VCaP (cell line): Measurements from ENCODE around the gene SHC4.

Source experiments
- H3K27ac ChIP-seq: fragments of 450-650 bp; 2 replicates; pipeline ENCODE4 v1.5.1; 2017
- TF ChIP-seq, protein P1 (sequence below): fragments of 450-650 bp; conservative IDR thresholded peaks from 2 replicates; pipeline ENCODE4 v1.5.1; 2017; ENCODE audit warnings: mild to moderate bottlenecking, moderate library complexity

The SHC4 gene

DNA sequence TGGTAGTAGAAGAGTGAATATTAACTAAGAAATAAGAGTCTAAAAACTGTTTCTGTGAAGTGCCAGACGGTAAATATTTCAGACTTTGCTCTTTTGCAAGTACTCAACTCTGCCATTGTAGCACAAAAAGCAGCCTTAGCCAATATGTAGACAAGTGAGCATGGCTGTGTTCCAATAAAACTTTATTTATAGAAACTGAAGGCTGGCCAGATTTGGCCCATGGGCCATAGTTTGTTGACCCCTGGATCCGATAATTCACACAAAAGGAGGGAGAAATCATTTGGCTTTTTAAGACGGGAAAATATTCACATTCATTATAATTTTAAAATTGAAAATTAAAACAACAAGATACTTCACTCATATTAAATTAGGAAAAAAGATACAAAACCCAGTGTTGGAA, 70.4 kb downstream of the SHC4 start:
- TF ChIP-seq, protein P1, sequence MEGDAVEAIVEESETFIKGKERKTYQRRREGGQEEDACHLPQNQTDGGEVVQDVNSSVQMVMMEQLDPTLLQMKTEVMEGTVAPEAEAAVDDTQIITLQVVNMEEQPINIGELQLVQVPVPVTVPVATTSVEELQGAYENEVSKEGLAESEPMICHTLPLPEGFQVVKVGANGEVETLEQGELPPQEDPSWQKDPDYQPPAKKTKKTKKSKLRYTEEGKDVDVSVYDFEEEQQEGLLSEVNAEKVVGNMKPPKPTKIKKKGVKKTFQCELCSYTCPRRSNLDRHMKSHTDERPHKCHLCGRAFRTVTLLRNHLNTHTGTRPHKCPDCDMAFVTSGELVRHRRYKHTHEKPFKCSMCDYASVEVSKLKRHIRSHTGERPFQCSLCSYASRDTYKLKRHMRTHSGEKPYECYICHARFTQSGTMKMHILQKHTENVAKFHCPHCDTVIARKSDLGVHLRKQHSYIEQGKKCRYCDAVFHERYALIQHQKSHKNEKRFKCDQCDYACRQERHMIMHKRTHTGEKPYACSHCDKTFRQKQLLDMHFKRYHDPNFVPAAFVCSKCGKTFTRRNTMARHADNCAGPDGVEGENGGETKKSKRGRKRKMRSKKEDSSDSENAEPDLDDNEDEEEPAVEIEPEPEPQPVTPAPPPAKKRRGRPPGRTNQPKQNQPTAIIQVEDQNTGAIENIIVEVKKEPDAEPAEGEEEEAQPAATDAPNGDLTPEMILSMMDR: no peak
- no peak overlapping the region for H3K27ac ChIP-seq

DNA sequence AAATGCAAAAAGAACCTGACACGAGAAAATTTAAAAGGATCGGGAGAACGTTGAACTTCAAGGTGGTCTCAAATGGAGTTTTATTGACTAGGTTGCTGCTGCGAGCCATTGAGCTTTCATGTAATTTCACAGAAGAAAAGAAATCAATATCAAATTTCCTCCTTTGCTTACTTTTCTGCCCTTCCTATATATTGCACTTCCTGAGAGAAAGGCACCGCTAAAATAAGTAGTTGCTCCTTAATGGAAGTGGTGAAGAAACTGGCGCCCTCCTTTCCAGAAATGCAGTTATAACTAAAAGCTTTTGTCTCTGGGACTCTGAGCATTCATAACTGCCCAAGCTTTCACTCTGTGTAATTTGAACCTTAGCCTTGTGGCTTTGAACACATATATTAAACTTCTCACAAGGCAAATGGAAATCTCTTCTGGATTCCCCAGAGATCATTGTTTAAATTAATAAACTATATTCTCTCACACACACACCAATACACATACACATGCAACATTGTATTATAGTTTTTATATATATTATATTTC, 72.4 kb downstream of the SHC4 start:
- no peak overlapping the region for H3K27ac ChIP-seq

DNA sequence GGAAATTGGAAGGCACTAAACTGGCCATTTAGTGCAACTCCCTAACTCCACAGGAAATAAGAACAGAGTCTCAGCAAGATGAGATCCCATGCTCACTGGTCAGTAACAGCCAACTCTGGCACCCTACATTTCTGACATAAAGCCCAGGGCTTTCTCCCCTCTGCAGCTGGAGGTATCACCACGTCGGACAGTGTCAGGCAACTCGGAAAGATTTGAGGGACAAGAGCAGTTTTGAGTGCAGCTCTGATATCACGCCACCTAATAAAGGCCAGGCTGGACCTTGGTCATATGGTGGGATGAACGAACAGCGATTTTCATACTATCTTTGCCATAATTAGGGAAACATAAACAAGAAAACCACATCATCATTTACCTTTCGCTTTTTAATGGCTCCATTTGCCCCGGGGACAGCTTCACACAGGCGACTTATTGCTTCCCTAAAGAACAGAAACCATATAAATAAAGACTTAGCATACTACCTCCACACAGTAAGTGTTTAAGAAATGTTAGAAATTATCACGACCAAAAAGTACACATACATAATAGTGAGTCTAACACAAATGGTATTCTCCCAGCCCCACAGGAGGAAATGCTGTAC, 73.2 kb downstream of the SHC4 start:
- TF ChIP-seq, protein P1: no peak
- H3K27ac ChIP-seq: no peak overlapping the region

More for the DNA sequence above, 72.4 kb downstream of the SHC4 start:
- TF ChIP-seq, protein P1: no peak

DNA sequence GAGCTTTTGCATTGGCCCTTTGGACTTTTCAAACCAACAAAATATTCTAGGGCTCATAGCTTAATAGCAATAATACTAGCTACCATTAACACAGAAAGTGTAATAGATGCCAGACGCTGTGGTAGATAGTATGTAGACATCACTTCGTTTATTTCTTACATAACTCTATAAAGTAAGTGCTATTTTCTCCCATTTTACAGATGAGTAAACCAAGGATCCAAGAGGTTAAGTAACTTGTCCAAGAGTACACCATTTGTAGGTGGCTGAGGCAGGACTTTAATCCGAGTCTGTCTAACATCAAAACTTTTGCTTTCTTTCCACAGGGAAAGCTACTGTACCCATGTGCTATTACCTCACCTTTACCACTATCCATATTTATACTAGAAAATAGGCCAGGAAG, 73.8 kb downstream of the SHC4 start:
- no peak overlapping the region for H3K27ac ChIP-seq
- TF ChIP-seq, protein P1: no peak

GRCh38 chr15:48888836-48889235, 74.9 kb downstream of the SHC4 start:
- TF ChIP-seq, protein P1: no peak
- no peak overlapping the region for H3K27ac ChIP-seq

- TF ChIP-seq, protein P1: no peak
- H3K27ac ChIP-seq: no peak overlapping the region
Observed at GRCh38 chr15:48888191-48888590, 75.5 kb downstream of the SHC4 start.

- peak overlapping the region; percentile 10; the same call in 1 of the 2 replicates for H3K27ac ChIP-seq
- TF ChIP-seq, protein P1: no peak
Observed at GRCh38 chr15:48887144-48887543, 76.6 kb downstream of the SHC4 start.
